ENCODE measurements around the gene HMGXB3.

DNA sequence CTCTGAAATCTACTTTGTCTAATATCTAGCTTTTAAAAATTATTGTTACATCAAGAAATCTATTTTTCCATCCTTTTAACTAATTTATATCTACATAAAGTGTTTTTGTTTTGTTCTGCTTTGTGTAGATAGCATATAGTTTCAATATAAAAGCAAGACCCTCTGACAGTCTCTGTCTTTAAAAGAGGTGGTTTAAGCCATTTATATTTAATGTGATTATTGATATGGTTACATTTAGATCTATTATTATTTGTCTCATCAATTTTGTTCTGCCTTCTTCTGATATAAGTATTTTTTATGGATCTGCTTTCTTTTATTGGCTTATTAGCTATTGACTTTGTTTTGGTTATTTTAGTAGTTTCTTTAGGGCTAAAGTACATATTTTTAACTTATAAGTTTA, 16.0 kb downstream of the HMGXB3 start:
- no peak for TF ChIP-seq EZH2phosphoT487 (conservative IDR thresholded peaks at IDR 0.05; ENCODE audit: low read length)
- TF ChIP-seq, protein P1, sequence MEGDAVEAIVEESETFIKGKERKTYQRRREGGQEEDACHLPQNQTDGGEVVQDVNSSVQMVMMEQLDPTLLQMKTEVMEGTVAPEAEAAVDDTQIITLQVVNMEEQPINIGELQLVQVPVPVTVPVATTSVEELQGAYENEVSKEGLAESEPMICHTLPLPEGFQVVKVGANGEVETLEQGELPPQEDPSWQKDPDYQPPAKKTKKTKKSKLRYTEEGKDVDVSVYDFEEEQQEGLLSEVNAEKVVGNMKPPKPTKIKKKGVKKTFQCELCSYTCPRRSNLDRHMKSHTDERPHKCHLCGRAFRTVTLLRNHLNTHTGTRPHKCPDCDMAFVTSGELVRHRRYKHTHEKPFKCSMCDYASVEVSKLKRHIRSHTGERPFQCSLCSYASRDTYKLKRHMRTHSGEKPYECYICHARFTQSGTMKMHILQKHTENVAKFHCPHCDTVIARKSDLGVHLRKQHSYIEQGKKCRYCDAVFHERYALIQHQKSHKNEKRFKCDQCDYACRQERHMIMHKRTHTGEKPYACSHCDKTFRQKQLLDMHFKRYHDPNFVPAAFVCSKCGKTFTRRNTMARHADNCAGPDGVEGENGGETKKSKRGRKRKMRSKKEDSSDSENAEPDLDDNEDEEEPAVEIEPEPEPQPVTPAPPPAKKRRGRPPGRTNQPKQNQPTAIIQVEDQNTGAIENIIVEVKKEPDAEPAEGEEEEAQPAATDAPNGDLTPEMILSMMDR (IDR thresholded peaks at IDR 0.05; ENCODE audit: insufficient read depth, low read length, poor library complexity, severe bottlenecking), result no peak
